GM19324 (cell line): Measurements from ENCODE around the gene NKIRAS2.

ENCODE experiments used
- ATAC-seq: cut with Tn5 transposase; IDR thresholded peaks from one replicate; pipeline ENCODE4 v1.9.1; 2021; ENCODE audit warnings: mild to moderate bottlenecking, moderate library complexity; ENCODE audit not compliant: unreplicated experiment, low FRiP score

The NKIRAS2 gene

DNA sequence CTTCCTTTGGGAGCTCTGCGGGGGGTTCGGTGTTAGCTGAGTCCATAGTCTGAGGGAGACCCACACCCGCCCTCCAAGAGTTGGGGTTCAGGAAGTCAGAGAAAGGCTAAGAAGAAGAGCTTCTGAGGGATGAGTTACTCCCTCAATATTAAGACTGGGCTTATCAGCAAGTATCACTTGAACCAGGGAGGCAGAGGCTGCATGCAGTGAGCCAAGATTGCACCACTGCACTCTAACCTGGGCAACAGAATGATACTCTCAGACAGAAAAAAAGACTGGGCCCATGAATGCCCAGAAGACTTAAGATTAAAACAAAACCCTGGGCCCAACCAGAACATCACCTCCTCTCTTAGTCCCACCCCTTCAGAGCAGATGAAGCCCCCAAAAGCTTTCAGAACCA, 6.0 kb downstream of the NKIRAS2 start:
- ATAC-seq = no peak

DNA sequence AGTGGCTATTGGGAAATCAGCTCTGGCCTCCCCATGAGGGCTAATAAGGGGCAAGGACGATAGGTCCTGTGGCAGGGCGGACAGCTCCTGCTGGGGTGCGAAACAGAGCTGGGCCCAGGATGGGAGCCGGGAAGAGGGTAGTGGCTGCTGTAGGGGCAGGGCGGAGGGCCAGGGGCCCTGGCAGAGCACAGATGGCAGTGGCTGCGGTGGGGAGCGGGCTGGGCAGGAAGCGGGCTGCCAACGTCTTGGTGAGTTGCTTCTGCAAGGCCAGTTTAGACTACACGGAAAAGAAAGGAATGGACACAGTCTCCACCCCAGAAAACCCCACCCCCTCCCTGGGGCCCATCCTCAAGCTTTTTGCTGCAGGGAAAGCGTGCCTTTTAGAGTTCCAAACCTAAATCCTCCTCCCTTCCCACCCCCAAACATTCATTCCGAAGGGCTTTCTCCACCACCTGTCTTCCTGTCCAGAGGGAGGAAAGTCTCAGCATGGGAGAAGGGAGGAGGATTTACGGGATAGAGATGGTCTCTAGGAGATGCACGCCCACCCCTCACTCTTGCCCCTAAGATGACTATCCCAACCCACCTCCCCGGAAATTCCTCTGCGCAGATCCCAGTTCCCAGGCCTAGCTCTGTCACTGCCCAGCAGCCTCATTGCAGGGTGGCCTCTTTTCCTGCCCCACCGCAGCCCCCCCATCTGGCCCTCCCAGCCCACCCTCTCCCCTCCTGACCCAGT, 7.1 kb downstream of the NKIRAS2 start:
- ATAC-seq = no peak

DNA sequence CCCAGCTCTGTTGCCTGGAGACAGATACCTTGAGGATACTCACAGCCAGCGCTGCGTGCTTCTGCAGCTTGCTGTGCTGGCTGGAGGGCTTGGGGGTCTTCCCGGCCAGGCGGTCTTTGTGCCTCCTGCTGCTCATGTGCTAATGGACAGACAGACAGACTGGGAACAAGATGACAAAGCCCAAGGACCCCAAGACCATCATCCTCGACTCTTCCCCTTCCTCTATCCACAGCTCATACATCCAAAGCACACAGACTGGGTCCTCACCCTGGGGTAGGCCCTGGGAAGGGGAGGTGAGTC, 7.7 kb downstream of the NKIRAS2 start:
- no peak for ATAC-seq

DNA sequence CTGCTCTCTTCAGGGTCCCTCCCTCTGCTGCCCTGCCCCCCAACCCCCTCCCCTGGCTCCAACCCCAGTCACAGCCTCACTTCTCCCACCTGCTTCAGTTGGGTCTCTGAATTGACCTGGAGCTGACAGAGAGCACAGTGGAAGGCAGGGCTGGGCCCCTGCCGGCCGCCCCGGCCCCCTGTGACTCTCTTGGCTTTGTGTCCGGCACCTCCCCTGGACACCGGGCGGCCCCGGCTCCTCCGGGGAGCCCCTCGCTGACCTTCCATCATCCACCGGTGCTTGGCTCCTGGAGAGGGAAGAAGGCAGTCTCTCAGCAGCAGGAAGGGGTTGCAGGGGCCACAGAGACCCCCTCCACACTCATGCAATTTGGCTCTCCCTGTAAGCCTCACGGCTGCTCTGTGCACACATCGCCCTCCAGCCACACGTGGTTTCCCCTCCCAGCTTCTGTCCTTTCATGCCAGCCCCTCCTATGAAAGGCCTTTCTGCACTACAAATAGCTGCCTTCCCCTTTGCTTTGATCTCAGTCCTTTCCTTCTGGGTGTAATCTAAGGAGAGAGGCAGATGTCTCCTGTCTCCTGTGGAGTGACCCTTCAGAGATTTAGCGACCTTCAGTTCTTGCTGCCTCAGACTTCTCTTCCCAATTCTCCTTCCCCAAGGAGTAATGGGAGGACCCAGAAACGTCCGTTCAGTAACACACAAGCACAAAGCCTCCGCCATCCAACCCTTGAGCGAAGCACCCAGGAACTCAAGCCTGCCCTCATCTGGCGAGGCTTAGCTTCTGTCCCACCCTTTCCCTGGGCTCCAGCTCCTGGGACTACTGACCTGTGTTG, 8.3 kb downstream of the NKIRAS2 start:
- ATAC-seq = no peak

DNA sequence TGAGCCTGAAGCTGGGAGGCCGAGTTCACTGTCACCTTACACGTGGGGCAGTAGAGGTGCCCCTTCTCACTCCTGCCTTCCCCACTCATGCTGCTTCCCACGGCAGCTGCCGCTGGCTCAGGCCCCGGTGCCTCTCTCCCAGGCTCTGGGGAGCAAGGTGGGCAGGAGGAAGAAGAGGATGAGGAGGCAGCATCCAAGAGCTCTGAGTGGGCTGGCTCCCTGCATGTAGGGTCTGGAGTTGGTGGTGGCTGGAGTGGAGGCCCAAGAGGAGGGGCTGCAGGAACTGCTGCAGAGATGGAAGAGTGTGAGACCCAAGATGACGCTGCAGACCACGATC, 8.9 kb downstream of the NKIRAS2 start:
- no peak for ATAC-seq

DNA sequence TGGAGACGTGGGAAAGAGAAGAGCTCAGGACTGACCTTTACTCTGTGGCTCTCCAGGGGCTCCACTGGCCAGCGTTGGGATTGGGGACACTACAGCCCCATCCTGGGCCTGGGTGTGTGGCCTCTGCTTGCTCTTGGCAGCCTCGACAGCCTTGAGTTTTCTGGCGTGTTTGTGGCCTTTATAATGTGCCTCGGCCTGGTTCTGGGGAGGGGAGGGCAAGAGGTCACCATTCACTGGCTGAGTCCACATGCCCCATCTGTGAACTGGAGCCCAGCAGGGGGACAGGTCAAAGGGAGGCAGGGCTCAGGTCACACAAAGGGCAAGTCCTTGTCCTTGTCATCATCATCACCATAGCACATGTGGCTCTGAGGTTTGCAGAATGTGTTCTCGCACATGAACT, 11.7 kb downstream of the NKIRAS2 start:
- no peak for ATAC-seq

DNA sequence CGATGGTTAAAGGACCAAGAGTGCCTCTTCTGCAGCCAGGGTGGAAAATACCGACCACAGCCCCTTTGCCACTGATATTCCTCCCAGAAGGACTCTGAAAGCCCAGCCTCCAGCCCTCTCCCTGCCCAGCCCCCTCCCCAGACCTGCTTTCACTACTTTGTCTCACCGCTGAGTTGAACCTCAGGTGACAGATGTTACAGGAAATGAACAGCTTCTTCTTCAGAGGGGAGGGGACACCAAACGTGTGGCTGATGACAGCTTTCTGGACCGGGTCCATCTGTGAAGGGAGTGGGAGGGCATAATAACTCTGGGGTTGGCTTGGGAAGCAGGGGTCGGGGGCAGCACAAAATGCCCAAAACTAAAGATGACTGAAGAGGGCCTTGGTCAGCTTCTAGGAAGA, 14.2 kb downstream of the NKIRAS2 start:
- no peak for ATAC-seq

DNA sequence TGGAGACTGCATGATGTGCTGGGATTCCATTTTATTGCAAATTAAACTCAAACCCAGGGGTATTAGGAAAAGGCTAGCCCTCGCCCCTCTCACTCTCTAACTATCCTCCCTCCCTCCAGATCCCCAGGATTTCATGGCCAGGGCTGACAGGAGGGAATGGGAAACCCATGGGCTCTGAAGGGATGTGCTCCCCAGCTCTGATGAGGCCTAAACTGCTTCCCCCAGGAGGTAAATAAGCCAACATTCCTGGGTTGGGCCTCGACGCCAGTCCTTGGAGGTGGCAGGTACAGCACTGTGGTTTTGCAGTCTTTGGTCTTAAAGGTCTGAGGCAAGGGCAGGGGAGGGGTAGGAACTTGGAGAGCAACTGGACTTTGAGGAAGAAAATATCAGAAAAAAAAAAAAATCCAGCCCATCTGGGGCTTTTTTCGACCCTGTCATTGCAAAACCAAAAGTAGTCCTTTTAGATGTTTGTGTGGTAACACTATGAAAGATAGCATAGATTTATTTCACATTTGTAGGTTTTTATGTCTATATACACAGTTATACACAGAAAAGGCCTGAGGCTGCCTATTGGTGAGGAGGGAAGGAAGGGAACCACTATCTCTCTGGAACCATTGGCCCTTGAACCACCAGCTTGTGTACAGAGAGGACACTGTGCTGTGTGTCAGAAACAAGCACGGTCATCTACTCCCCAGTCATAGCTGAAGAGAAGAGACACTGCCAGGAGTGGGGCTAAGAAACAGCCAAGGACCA, 18.5 kb downstream of the NKIRAS2 start:
- no peak for ATAC-seq

DNA sequence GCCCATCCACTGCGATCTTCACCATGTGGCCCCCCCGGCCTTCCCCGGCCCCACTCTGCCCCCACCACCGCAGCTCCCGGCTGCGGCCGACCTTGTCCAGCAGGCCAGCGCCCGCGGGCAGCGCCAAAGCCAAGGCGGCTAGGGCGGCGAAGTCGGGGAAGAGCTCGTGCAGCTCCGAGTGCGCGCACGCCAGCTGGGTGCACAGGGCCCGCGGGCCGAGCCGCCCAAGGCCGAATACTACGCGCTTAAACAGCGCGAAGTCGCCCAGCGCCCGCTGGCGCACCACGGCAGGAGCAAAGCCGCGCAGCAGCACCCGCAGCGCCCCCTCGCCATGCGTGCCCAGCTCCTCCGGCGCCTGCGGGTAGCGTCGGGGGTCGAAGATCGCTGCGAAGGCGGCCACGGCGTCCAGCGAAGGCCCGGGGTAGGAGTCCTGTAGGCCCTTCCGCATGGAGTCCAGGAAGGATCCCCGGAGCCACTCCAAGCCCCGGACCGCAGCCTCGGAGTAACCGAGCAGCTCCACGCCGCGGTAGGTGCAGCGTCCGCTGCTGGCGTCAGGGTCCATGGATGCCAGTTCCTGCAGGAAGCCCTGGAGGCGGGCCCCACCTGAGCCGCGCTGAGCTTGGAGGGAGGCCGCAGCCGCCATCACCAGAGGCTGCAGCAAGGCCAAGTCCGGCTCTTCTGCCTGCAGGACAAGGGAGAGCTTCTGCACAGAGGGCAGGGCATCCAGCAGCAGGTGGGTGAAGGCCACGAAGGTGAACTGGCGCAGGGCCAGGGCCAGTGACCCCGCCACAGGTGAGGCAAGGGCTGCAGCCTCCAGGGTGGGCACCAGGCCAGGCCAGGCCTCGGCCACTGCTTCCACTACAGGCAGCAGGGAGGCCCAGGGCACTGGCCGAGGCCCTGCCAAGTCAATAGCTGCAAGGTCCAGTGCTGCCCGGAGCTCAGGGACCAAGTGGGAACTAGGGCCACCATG, 20.2 kb downstream of the NKIRAS2 start:
- ATAC-seq = no peak

DNA sequence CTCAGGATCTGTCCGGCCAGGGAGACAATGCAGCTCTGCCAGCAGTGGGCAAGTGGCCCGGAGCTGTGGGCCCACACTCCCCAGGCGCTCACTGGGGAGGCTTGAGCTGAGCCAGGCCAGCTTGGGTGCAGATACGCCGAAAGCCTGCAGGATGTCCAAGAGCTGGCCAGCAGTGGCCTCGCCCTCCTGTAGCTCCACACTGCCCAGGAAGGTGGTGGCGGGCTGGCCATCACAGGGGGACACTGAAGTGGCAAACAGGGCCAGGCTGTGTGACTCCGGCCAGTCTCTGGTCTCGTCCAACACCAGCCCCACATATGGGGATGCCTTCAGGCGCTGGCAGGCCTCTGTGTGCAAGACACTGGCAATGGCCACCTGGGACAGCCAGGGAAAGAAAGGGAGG, 20.9 kb downstream of the NKIRAS2 start:
- no peak for ATAC-seq

DNA sequence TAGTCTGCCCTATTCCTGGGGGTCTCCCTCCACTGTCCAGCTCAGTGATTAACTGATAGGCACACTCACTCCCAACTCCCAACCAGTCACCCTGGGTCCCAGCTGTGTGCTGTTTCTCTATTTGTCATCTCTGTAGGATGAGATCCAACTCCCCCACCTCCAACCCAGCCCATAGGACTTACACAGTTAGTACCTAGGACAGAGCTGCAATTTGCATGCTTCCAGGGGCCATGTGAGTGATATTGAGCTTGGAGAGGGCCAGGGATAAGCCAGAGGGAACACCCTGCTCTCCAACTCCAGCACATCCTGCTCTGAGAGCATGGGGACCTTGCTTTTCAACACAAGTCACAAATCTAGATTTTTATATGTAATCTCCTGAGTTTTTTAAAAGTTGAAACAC, 21.7 kb downstream of the NKIRAS2 start:
- no peak for ATAC-seq

DNA sequence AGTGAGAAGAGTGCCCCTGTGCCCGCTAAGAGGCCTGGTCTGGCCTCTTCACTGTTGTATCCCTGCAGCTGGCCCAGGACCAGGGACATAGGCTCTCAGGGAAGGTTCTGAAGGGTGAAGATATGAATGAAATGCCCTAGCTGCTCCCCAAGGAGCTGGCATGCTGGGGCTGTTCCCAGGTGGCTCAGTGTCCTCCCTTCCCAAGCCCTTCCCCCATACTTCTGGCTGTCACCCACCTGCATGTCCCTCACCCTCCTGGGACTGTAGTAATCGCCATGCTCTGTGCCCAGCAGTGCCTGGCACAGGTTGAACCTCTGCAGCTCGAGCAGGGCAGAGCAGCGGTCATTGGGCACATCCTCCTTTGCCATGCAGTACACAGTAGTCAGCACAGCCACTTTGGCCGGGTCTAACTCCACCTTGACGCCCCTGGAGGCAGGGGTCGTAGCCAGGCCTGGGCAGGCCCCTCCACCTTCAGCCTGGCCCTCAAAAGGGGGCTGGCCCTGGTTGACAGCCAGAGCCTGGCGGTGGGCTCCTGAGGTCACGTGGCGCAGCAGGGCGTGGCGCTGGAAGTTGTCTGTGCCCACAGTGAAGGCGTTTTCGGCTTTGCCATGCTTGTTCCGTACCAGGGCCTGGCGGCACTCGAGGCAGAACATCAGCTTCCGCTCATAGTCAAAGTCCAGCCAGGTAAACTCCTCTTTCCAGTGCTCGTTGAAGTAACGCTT, 22.9 kb downstream of the NKIRAS2 start:
- no peak for ATAC-seq

DNA sequence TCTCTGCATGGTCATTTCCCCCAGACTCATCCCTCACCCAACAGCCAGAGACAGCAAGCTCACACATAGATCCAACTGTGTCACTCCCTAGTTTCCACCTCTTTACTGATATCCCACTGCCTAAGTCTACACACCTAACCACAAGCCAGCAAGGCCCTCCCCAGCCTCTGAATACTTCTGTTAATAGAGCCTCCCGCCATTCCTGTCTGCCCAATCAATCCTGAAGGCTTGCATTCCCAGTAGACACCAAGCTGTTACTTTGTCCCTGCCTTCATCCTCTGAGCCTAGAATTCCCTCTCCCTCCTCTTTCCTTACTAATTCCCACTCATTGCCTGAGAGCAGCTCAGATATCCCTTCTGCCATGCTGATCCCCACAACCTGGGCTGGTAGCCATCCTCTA, 25.8 kb downstream of the NKIRAS2 start:
- ATAC-seq = no peak

DNA sequence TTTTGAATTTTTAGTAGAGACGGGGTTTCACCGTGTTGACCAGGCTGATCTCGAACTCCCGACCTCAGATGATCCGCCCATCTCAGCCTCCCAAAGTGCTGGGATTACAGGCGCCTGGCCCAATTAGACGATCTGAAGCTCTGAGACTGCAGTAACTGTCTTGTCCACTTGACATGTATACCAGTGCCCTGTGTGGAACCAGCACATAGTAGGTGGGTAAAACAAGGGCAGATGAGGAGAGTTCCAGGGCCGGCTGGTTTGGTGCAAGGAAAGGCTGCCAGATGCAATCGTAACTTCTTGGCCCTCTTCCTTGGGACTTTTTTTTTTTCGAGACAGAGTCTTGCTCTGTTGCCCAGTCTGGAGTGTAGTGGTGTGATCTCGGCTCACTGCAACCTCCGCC, 27.5 kb downstream of the NKIRAS2 start:
- ATAC-seq = no peak

DNA sequence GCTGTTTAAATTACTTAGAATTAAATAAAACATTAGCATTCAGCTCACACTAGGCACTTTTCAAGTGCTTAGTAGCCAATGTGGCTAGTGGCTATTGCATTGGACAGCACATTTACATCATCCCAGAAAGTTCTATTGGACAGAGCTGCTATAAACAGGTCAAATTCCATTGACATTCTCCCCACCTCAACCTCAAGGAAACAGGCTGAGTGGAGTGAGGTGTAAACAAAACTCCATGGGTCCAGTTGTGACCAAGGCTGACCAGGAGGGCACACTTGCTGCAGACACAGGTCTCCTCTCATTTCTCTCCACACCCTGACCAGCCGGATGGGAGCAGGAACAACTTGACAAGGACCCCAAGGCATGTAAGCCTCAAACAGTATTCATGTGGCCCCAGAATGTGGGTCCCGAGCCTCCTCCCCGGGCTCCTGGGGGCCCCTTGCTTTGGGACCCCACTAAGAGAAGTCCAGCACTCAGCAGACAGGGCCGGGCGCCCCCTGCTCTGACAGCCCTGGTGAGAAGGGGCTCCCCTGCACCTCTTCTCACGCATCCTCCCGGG, 30.0 kb downstream of the NKIRAS2 start:
- ATAC-seq = no peak

DNA sequence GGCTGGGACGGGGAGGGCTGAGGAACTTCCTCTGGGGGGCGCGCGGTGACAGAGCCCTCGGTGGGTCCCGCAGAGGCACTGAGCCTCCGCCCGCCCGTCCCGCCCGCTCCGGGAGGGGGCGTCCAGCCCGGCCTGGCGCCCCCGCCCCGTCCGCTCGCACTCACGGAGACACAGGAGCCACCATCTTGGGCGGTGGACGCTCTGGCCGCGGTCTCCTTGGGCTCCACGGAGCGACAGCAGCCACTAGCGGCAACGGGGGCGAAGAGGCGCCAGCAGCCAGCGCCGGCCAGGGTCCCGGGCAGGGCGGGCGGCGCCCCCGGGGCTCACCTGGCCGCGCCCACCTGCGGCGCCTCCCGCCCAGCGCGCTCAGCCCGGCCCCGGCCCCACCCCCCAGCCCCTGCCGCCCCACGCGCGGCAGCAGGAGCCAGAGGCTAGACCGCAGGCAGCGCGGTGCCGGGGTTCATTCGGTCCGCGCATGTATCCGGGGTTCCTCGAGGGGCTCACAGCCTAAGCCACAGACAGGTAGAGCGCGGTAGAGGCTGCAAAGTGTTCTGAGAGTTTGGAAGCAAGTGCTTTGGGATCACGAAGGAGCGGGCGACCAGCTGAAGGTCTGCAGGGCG, 30.6 kb downstream of the NKIRAS2 start, which contains the start of gene C17orf113:
Gene C17orf113, minus strand, starts transcription at position 209 of the 620 bp plus-strand sequence. CDS start 7,225 bp downstream, outside the sequence.
- ATAC-seq = no peak

DNA sequence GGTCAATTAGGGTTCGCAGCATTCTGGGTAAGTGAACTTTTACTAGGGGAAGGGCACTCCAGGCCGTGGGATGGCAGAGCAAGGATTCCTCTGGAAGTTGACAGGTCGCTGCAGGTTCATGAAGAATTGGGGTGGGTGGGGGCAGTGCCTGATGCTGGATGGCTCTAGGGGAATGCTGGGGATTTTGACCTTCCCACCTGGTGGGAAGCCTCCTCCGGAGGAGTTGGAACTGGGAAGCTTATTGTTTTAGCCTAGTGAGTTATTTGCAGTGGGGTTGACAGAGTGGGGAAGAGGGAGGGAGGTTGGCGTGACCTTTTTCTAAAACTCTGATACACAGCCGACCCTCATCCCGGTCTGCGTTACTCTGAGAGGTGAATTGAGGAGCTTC, 31.1 kb downstream of the NKIRAS2 start:
- ATAC-seq = no peak

DNA sequence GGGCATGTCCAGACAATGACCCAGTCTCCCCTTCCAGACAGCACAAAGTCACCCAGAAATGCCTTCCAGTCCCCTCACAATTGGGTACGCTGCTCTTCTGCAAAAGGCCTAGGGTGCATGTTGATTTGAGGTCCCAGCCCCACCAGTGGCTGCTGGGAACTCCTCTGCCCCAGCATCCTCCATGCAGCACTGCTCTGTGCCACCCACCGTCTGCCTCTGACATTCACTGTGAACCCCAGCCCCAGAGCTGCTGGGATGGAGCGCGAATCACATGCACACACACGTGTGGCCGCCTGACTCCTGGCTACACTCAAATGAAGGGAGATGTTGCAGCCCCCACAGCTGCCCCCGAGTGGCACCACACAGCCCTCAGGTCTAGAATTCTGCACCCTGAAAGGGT, 31.8 kb downstream of the NKIRAS2 start:
- ATAC-seq = no peak

DNA sequence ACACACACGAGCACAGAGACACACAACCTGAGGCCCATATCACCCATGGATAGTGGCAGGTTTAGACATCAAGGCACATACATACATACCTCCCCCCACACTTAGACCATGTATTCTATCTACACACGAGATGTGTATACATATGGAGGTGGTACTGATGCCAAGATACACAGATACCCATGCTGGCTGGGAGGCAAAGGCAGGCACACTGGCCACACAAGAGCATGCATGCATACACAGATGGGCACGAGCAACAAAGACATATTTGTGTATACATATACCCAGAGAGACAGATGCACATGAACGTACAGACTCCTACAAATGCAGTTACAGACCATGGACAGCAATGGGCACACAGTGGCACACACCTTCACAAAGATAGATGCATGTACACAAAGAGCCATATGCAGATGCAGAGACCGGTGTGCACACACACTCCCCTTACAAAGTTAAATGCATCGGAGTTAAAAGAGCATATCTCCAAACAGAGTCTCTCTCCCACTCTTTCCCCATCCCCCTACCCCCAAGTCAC, 32.5 kb downstream of the NKIRAS2 start:
- no peak for ATAC-seq
